NCI-H510A treated with DMSO at 0.1 percent for 48 hours (cell line): ENCODE data around the gene CTCFL.

Experiments used
- DNase-seq: peaks from one replicate; lab custom pipeline; 2025; lab: John Stamatoyannopoulos, UW

Gene CTCFL

DNA sequence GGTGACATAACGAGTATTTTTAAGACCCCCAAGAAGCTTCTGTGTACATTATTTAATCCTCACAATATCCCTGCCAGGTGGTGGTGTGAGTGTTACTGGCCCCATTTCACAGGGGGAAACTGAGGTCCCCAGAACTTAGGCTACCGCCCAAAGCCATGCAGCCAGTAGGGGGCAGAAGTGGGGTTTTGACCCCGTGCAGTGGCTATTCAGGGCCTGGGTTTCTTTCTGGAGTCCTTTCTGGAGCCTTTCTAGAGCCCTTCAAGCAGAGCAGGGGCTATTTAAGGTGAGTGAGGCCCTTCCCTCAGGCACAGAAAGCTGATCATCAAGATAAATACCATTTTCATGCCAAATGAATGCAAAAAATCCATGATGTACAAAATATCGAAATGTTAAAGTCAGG lies 59.0 kb downstream of the CTCFL start:
- DNase-seq = no peak

DNA sequence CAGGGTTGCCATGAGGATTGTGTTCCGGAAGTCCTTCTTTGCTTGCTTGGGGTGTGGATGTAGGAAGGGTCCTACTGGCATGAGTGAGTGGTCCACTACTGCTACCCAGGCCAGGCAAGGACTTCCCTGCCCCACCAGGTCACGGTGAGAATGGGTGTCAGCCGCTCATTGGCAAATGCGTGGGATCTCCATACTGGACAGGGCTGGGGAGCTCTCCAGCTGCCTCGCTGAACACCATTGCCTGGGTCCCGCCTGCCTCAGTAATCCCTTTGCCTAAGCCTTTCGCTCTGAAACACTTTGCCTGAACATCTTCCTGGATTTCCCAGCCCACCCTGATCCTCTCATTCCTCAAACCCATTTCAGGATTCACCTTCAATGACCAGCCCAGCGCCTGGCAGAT lies 59.5 kb downstream of the CTCFL start:
- DNase-seq = no peak

DNA sequence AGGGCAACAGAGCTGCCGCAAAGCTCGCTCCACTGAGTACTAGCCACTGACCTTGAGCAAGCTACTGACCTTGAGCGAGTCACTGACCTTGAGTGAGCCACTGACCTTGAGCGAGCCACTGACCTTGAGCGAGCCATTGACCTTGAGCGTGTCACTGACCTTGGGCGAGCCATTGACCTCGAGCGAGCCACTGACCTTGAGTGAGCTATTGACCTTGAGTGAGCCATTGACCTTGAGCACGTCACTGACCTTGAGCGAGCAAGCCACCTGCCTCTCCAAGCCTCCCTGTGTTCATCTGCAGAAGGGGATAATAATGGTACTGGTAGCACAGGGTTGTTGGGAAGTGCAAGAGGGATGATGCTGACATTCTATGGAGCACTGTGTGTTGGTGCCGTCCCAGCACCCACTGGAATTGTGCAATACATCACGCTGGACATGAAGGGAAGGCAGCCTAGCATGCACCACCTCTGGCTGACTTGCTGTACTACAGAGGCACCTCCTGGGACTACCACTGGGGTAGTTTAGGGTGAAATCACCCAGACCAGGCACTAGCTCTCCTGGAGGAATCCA lies 60.2 kb downstream of the CTCFL start:
- no peak for DNase-seq

DNA sequence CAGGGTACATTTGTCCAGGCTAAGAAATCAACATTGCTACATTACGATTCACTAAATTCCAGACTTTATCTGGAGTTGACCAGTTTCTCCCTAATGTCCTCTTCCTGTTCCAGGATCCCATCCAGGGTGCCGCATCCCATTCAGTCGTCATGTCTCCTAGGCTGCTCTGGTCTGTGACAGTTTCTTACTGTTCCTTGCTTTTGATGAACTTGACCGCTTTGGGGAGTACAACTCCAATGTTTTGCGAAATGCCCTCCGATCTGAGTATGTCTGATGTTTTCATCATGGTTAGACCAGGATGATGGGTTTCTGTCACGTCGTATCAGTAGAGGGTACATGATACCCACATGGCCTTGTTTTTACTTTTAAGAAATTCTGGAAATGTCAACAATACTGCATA lies 62.2 kb downstream of the CTCFL start:
- no peak for DNase-seq

DNA sequence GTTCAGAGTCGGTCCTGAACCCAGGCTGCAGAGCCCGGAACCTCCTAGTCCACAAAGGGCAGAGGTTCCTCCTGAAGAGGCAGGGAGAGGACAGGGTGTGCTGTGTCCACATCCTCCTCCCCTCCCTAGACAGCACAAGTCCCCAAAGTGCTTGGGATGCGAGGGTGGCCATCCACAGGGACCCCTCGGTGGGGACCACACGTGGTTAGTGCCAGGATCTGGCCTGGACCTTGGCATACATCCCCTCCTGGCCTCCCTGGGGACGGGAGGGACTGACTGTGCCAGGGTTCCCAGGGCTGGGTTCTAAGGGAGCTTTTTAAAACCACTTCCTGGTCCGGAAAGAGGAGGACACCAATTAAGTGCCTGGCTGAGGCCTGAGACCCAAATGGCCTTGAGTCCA lies 63.2 kb downstream of the CTCFL start:
- DNase-seq = no peak

DNA sequence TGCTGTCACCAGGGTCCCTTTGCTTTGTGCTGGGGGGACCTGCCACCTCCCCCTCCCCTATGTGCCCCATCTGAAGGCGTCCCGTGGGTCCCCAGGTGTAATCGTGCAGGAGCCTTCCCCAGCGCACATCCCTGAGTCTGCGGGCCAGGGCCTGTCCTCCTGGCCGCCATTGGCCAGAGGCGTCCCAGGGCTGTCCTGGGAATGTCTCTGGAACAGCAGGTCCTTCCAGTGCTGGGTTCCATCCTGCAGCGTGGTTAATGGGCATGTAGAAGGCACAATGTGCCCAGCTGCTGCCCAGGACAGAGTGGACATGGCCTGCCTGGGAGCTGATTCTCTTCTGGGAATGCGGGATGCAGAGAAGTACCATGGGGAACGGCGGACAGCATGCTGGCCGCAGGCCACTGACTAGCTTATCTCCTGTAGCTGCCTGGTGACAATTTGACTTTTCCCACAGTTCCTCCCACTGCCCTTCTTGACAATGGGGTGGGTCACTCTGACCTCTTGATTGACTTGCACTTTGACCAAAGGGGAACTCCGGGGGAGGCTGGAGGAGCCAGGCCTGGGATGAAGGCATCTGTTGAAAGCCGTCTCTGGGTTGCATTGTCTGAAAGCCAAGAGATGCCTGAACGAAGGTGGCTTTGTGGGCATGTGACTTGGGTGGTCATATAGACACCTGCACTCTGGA lies 64.0 kb downstream of the CTCFL start:
- DNase-seq = no peak

DNA sequence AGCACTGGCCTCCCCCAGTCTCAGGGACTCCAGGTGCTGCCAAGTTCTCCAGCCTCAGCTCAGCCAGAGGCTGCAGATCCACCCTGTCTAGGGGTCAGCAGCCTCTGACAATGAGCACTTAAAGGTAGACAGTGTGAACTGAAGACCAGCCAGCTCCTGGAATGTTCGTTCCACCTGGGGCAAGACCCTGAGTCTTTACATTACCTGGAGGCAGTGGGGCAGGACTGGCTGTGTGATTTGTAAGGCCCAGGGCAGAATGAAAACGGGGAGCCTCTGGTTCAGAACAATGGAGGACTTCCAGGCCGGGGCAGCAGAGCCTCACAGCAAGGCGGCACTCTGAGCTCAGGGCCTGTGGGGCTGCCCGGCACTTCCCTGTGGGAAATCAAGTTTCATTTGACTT lies 65.0 kb downstream of the CTCFL start:
- no peak for DNase-seq

DNA sequence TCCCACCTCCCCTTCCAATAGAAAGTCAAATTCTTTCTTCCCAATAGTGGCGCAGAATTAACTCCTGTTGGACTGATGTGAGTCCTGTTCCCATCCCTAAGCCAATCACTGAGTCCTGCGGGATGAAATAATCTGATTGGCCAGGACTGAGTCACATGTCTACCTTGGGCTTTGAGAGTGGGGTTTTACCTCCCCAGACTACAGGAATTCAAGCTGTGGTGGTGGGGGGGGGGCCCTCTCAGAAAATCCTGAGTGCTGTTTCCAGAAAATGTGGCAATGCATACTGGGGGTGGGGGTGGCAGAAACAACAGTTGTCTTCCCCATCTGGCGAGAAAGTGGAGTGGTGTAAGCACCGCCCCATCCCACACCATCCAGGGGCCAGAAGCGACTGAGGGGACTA lies 65.7 kb downstream of the CTCFL start:
- no peak for DNase-seq

DNA sequence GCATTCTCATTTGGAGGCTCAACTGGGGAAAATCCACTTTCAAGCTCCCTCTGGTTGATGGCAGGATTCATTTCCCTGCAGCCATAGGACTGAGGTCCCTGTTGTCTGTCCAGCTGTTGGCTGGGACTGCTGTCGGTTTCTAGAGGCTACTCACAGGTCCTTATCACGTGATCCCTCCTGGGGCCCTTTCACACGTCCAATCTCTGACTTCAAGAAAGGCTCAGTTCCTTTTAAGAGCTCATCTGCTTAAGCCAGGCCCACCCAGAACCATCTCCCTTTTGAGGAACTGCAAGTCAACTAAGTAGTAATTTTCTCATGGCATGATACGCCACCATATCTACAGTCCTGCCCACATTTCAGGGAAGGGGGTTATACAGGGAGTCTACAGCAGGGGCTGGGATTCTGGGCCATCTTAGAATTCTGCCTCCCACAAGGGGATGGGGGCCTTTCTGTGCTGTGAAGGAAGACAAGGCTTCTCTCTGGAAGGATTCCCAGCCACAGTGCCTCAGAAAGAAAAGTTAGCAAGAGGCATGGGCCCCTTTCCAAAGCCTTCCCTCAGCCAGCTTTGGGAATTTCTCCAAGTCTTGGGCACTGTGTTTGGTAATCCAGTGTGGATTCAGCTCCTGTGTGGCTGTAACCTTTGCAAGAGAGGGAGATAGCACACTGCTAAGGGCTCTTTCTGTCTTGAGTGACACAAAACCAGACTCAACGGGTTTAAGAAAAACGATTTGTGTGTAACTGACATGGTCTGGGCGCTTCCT lies 66.4 kb downstream of the CTCFL start:
- DNase-seq = no peak

DNA sequence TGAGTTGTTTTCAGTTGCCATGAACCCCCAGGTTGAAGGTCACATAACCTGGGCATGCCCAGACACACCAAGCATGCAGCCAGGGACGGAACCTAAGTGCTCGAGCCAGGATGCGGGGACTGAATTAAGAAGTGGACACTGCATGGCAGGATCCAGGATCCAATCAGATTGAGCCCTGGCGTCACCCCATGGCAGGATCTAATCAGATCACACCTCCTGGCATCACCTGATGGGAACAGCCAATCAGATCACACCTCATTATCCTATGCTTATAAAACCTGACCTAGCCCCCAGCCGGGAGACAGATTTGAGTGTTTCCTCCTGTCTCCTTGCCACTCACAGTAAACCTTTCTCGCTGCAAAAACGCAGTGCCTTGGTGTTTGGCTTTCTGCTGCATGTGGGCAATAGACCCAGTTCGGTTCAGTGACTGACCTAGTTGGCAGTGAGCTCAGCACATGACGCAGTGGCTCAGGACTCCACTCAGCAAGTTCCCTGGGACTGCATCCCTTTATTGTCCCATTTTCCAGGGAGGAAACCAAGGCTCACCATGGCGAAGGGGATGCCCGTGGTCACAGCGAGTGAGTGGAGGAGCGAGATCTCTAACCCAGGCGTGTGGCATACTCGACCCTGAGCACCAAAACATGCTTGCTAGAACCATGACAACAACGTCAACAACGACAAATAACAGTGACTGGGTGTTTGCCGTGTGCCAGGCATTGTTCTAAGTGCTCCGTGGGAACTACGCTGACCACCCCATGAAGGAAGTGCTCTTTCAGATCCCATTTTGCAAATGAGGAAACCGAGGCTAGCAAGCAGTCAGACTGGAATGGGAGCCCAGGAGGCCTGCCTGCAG lies 67.5 kb downstream of the CTCFL start:
- DNase-seq = no peak

DNA sequence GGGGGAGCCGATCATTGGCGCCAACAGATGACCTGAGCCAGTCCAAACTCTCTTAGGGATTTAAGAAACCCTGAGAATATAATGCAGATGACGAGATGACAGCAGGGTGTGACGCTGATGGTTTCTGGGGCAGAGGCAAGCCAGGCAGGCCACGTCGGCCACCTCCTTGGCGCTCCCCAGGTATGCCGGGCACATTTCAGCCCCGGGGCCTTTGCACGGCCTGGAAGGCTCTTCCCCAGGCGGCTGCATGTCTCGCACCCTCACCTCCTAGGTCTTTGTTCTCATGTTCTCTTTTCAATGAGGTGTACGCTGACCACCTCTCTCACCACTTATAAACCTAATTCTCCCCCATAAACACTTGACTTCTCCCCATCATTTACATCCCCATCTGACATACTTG lies 68.8 kb downstream of the CTCFL start:
- no peak for DNase-seq

DNA sequence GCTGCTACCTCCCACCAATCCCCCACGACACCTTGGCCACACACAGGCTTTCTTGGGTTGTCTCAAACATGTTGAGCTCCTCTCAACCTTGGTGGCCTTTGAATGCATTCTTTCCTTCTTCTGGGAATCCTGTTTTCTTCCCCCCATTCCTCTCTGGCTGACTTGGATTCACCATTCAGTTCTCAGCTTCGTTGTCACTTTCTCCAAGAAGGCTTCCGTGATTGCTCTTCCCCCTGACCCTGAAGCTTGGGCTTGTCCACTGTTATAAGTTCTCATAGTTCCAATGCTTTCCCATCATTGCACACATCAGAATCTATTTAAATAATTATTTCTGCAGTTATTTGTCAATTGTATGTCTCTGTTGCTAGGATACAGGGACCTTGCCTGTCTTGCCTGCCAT lies 69.6 kb downstream of the CTCFL start:
- no peak for DNase-seq

DNA sequence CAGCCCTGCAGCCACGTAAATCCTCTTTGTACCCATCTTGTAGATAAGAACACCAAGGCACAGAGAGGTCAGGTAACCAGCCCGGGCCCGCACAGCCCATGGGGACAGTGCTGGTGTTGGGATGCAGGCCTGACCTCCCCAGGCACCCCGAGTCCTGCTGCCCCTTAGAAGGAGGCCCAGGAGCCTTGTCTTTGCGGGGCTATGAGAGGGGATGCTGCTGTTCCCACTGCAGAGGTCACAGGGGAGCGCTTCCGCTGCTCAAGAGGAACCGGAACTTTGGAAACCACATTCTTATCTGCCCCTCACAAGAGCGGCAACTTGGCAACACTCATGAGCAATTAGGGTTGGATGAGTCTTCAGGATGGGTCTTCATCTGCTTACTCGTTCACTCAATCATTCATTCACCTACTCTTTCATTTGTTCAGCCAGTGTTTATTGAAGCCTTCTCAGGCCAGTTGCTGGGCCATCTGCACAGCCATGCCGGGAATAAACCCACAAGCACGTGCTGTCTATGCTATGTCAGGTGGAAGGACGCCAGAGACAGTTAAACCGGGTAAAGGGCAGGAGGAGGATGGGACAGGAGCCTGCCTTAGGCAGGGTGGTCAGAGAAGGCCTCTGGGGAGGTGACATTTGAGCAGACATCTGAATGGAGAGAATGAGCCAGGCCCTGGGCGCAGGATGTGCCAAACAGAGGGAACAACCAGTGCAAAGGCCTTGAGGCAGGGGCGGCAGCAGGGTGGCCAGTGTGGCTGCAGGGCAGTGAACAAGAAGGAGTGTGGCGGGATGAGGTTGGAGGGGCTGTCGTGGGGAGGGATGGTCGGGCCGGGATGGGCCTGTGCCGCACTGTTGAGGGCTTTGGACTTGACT lies 72.9 kb downstream of the CTCFL start:
- no peak for DNase-seq

DNA sequence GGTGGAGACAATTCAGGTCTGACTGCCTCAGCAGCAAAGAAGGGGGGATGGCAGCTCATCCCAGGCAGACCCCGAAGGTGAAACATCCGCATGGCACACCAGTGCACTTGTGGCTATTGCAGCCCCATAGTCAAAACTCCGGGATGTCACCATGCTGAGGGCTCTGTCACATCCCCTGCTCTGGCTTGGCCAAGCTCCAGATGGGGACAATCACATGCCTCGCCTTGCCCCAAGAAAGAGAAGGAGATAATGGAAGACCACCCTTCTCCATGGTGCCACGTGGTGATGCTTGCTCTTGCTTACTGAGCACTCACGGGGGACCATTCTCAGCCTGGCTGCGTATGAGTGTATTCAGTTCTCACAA lies 73.5 kb downstream of the CTCFL start:
- DNase-seq = no peak

DNA sequence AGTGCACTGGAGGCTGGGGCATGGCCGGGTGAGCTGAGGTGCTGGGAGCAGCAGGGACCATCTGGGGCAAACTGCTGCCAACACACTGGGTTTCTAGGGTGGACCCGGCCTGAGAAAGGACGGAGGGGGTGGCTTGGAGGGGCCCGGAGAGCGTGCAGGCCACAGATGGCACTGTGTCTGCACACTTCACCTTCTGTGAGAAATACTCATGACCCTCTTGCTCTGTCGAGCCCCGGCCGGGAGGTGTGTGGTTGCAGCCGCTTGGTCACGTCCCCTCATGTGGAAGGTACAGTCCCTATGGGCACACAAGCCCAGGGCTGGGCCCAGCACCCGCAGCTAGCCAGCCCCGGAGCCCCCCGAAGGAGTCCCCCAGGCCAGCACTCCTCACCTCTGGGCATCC lies 74.0 kb downstream of the CTCFL start:
- no peak for DNase-seq

DNA sequence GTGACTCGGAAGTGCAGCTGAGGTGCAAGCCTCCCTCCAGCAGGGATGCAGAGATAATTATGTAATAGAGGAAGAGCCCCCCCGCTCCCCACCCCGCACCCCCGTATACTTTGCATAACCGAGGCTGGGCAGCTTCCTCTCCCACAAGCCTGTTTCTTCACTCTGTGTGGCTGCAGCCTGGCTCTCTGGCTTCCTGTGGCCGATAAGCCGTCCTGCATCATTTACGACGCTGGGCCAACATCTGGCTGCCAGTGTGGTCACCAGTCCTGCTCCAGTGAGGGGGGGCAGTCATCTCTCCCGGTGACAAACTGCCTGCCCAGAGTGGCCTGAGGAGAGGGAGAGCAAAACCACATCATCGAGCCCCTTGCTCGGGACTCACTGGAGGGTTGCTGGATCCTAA lies 74.5 kb downstream of the CTCFL start:
- DNase-seq = no peak

DNA sequence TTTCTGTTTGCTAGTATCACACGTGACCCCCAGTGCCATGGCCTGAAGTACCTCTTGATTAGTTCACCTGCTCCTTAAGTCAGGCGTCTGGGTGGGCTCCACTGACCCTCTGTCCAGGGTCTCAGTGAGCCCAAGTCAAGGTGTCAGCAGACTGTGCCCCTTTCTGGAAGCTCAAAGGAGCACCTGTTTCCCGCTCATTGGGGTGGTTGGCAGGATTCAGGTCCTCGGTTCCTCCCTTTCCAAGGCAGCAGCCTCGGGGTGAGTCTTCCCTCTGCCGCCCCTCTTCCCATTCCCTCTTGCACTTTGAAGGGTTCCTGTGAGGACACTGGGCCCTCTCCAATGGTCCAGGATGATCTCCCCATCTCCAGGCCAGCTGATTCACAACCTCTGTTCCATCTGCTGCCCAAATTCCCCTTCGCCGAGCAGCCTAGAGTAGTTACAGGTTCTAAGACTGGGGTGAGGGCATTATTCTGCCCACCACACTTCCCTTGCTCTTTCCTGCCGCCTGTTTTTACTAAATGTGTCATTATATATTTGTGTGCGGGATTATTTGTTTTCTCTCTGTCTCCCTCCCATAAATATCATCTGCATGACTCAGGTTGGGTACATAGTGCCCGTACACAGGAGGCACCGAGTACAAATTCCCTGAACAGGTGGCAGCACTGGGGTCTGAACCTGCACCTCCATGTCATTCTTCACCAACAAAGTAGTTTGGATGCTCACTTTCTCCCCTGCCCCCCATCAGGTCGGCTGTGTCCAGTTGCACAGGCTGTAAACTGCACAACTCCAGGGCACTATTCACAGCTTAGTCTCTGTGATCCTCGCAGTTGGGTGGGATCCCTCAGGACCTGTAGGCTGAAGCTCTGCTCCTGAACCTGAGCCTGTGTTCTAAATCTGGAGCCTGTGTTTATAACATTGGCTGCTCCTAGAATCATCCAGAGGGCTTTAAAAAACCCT lies 75.3 kb downstream of the CTCFL start:
- no peak for DNase-seq

DNA sequence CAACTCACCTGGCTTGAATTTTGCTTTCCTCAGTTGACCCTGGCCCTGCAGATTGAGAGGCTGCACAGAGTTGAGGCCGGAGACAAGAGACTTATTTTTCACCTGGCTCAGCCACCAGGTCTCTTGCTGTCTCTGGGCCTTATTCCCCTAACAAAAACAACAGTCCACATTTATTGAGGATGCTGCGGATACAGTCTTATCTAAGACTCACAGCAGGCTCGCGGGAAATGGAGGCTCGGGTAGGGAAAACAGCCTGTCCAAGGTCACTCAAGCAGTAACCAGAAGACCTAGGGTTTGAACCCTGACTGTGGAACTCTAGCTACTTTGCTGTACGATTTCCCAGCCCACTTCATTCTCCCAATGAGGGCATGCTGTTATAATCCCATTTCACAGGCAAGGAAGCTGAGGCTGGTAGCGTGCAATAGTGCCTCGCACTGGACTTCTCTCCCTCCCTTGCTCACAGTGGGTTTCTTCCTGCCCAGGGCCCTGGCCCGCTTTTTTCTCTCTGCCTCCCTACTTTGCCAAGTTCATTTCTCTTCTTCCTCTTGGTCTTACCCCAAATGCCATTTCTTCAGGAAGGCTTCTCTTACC lies 76.1 kb downstream of the CTCFL start:
- DNase-seq = no peak
